ENCODE data around the gene SYT1. TPM values are rescaled to one million over a fixed set of nuclear protein-coding genes. Genes with fewer than 3 reads are reported as not detected.

Gene SYT1
- total RNA-seq, 1 donor from 2014 or later, result 0.79 TPM

GRCh38 chr12:79083181-79083580 lies 218.6 kb downstream of the SYT1 start:
- TF ChIP-seq CTCF (IDR thresholded peaks at IDR 0.05; ENCODE audit: insufficient read depth, low read length, severe bottlenecking), result no peak
- FAIRE-seq, result no peak
- peak; percentile 22 for DNase-seq (ENCODE audit: low read depth)

GRCh38 chr12:79085106-79085682 lies 220.6 kb downstream of the SYT1 start:
- no peak overlapping the region for H3K4me3 ChIP-seq (ENCODE audit: low read depth, low read length)
- no peaks in the 10 kb centered on the region for H3K36me3 ChIP-seq (ENCODE audit: control insufficient read depth, insufficient read depth, low read length)
- TF ChIP-seq CTCF (IDR thresholded peaks at IDR 0.05; ENCODE audit: insufficient read depth, low read length, severe bottlenecking), result no peak
- H3K27me3 ChIP-seq (ENCODE audit: control insufficient read depth, insufficient read depth, low read length), result no peaks in the 10 kb centered on the region
- no peak for DNase-seq (ENCODE audit: low read depth)
- no peak for FAIRE-seq

More at GRCh38 chr12:79083181-79083580, 218.6 kb downstream of the SYT1 start:
- no peaks in the 10 kb centered on the region for H3K36me3 ChIP-seq (ENCODE audit: control insufficient read depth, insufficient read depth, low read length)
- no peaks in the 10 kb centered on the region for H3K27me3 ChIP-seq (ENCODE audit: control insufficient read depth, insufficient read depth, low read length)
- no peak overlapping the region for H3K4me3 ChIP-seq (ENCODE audit: low read depth, low read length)

GRCh38 chr12:79086541-79087296 lies 222.1 kb downstream of the SYT1 start:
- DNase-seq (ENCODE audit: low read depth), result no peak
- Histone ChIP-seq H3K27me3 (ENCODE audit: control insufficient read depth, insufficient read depth, low read length) (no peaks in the 10 kb centered on the region), H3K36me3 (ENCODE audit: control insufficient read depth, insufficient read depth, low read length) (no peaks in the 10 kb centered on the region), H3K4me3 (ENCODE audit: low read depth, low read length) (no peak overlapping the region)
- TF ChIP-seq CTCF (IDR thresholded peaks at IDR 0.05; ENCODE audit: insufficient read depth, low read length, severe bottlenecking), result no peak
- FAIRE-seq, result no peak

- H3K27me3 ChIP-seq (ENCODE audit: control insufficient read depth, insufficient read depth, low read length), result no peaks in the 10 kb centered on the region
- TF ChIP-seq CTCF (IDR thresholded peaks at IDR 0.05; ENCODE audit: insufficient read depth, low read length, severe bottlenecking), result no peak
- H3K4me3 ChIP-seq (ENCODE audit: low read depth, low read length), result no peak overlapping the region
- FAIRE-seq (no peak), DNase-seq (ENCODE audit: low read depth) (peak; percentile 12)
- no peaks in the 10 kb centered on the region for H3K36me3 ChIP-seq (ENCODE audit: control insufficient read depth, insufficient read depth, low read length)
Measured at GRCh38 chr12:79098530-79098929, 234.0 kb downstream of the SYT1 start.

GRCh38 chr12:79108962-79109361 lies 244.4 kb downstream of the SYT1 start:
- no peak overlapping the region for H3K4me3 ChIP-seq (ENCODE audit: low read depth, low read length)
- no peaks in the 10 kb centered on the region for H3K27me3 ChIP-seq (ENCODE audit: control insufficient read depth, insufficient read depth, low read length)
- H3K36me3 ChIP-seq (ENCODE audit: control insufficient read depth, insufficient read depth, low read length), result no peaks in the 10 kb centered on the region
- FAIRE-seq (no peak), DNase-seq (ENCODE audit: low read depth) (no peak)
- TF ChIP-seq CTCF (IDR thresholded peaks at IDR 0.05; ENCODE audit: insufficient read depth, low read length, severe bottlenecking), result no peak

Data from bronchial epithelial cell (primary cell).